Stimulated activated naive CD8-positive, alpha-beta T cell treated with anti-CD3 and anti-CD28 coated beads, Interleukin-15, amount 100 ng/mL, for 72 hours (primary cell): Measurements from ENCODE around the gene RHOJ.
A peak's percentile ranks its signal among the peaks of the same experiment; 100 is the strongest.

ENCODE experiments used
- ATAC-seq: fragments of 150-1000 bp; cut with Tn5 transposase; 2 replicates; pipeline ENCODE4 v1.10.0; 2021; ENCODE audit warnings: mild to moderate bottlenecking, moderate library complexity
- DNase-seq, 2 donors: peaks; one replicate each; pipeline ENCODE4 v3.0.0; 2021 to 2022
- H3K27ac Mint-ChIP-seq, 2 donors: one replicate each; pipeline ENCODE4 v1.8.0; 2022; ENCODE audit warnings: mild to moderate bottlenecking in 2 of 2, mixed read lengths in 2 of 2, moderate library complexity in 2 of 2
- H3K27me3 Mint-ChIP-seq: one replicate; pipeline ENCODE4 v1.8.0; 2022; ENCODE audit warnings: mixed read lengths
- H3K4me1 Mint-ChIP-seq: one replicate; pipeline ENCODE4 v1.8.0; 2022; ENCODE audit warnings: mild to moderate bottlenecking, mixed read lengths
- H3K4me3 Mint-ChIP-seq, 2 donors: one replicate each; pipeline ENCODE4 v1.8.0; 2022; ENCODE audit warnings: mild to moderate bottlenecking in 2 of 2, mixed read lengths in 2 of 2, moderate library complexity in 1 of 2
- H3K9me3 Mint-ChIP-seq, 2 donors: one replicate each; pipeline ENCODE4 v1.8.0; 2022; ENCODE audit warnings: mixed read lengths in 2 of 2

The RHOJ gene

GRCh38 chr14:63228217-63228616 lies 24.0 kb downstream of the RHOJ start:
- no peak overlapping the region for H3K4me3 Mint-ChIP-seq
- DNase-seq (no peak), ATAC-seq (no peak)
- no peaks in the 10 kb centered on the region for H3K4me1 Mint-ChIP-seq
- peaks cover 0 to 3% of the 10 kb centered on the region in 2 donors for H3K9me3 Mint-ChIP-seq
- no peaks in the 10 kb centered on the region for H3K27me3 Mint-ChIP-seq
- H3K27ac Mint-ChIP-seq = no peak overlapping the region

DNA sequence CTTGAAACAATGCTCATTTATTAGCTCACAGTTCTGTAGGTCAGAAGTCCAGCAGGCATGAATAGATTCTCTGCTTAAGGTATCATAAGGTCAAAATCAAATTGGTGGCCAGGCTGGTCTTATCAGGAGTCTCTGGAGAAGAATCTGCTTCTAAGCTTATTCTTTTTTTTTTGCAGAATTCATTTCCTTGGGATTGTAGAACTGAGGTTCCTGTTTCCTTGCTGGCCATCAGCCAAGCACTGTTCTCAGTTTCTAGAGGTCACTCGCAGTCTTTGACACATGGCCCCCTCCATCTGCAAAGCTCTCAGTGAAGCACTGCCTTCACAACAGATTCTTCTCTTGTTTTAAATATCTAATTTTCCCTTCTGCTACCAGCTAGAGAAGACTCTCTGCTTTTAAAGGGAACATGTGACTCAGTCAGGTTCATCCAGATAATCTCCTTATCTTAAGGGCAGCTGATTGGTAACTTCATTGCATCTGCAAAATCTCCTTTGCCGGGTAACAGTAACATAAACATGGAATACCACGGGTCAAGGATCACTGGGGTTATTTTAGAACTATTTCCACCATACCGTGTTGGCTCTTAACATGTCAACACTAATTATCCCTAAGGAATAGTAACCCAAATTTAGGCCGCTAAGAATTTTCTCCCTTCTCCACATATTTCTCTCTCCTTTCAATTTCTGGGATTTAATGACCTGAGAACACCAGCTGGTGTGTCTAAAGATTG lies 25.3 kb downstream of the RHOJ start:
- Mint-ChIP-seq H3K4me1 (no peaks in the 10 kb centered on the region), H3K27me3 (peaks cover 10% of the 10 kb centered on the region), H3K9me3 (no peaks in the 10 kb centered on the region), H3K27ac (no peak overlapping the region), H3K4me3 (no peak overlapping the region)
- DNase-seq (no peak), ATAC-seq (no peak)

- DNase-seq (no peak), ATAC-seq (no peak)
- Mint-ChIP-seq H3K27ac (no peak overlapping the region), H3K27me3 (peaks cover 10% of the 10 kb centered on the region), H3K9me3 (no peaks in the 10 kb centered on the region), H3K4me1 (no peaks in the 10 kb centered on the region), H3K4me3 (no peak overlapping the region)
Measured at GRCh38 chr14:63231766-63232165, 27.5 kb downstream of the RHOJ start.

DNA sequence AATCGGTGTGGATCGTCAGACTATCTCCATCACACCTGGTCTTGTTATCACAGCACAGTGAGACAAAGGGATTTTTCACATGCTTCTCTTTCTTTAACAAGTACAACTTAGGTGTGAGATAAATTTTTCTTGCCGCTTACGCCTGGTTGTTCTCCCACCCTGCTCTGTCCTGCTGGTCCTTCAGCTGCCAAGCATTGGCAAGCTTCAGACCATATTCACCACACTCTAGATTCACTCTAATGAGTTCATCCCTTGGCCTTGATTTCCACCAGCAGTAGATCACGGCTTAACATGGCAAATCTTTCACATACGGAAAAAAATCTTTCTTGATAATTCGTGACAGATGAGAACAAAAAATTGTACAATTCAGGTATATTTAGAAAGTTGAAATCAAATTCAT lies 33.5 kb downstream of the RHOJ start:
- H3K4me3 Mint-ChIP-seq = no peak overlapping the region
- no peak for ATAC-seq
- no peak overlapping the region for H3K27ac Mint-ChIP-seq
- peaks cover 10% of the 10 kb centered on the region for H3K27me3 Mint-ChIP-seq
- no peaks in the 10 kb centered on the region for H3K9me3 Mint-ChIP-seq
- no peaks in the 10 kb centered on the region for H3K4me1 Mint-ChIP-seq
- DNase-seq = no peak

- DNase-seq (no peak), ATAC-seq (no peak)
- no peak overlapping the region for H3K27ac Mint-ChIP-seq
- H3K9me3 Mint-ChIP-seq = no peaks in the 10 kb centered on the region
- H3K4me3 Mint-ChIP-seq = no peak overlapping the region
- H3K4me1 Mint-ChIP-seq = no peaks in the 10 kb centered on the region
- H3K27me3 Mint-ChIP-seq = peaks cover 7% of the 10 kb centered on the region
Measured at GRCh38 chr14:63240221-63240620, 36.0 kb downstream of the RHOJ start.

GRCh38 chr14:63241096-63241495 lies 36.9 kb downstream of the RHOJ start:
- Mint-ChIP-seq H3K27me3 (peaks cover 11% of the 10 kb centered on the region), H3K27ac (no peak overlapping the region), H3K4me3 (no peak overlapping the region), H3K4me1 (no peaks in the 10 kb centered on the region), H3K9me3 (no peaks in the 10 kb centered on the region)
- DNase-seq (no peak), ATAC-seq (no peak)

- ATAC-seq (no peak), DNase-seq (no peak)
- Mint-ChIP-seq H3K4me1 (no peaks in the 10 kb centered on the region), H3K27ac (no peak overlapping the region), H3K9me3 (no peaks in the 10 kb centered on the region), H3K27me3 (peaks cover 14% of the 10 kb centered on the region), H3K4me3 (no peak overlapping the region)
Measured at GRCh38 chr14:63243646-63244045, 39.4 kb downstream of the RHOJ start.

DNA sequence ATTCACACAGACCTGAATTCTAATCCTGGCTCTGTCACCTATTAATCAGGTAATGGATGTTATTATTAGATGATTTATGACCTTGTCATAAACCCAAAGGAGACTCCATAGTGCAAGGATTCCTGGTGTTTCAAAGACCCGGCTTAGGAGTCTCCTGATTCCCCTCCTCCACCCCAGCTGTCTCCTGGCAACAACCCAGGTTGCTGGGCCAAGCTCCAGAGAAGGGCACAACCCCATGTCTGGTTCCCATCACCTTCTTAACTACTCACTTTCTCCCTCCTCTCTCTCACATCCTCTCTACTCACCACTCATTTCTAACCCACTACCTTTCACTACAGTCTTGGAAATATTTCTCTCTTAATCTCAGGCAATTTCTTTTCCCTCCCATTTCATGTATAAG lies 41.6 kb downstream of the RHOJ start:
- H3K27me3 Mint-ChIP-seq = peaks cover 26% of the 10 kb centered on the region

DNA sequence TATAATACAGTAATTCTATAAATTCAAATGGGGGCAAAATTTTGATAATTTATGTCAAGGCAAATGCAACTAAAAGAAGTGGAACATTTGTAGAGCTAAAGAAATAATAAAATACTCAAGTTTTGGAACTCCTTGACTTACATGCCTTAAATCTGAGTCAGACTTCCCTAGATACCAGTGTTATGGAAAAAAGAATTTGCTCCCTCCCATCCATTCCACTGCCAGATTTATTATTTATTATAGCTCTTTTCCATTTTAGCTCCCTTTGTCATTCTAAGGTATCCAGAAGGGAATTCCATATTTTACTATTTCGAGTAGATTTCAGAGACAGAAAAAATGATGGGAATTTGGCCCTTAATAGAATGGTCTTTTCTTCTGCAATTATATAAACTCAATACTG lies 44.0 kb downstream of the RHOJ start:
- peaks cover 26% of the 10 kb centered on the region for H3K27me3 Mint-ChIP-seq
- DNase-seq (no peak), ATAC-seq (no peak)
- H3K27ac Mint-ChIP-seq = no peak overlapping the region
- no peak overlapping the region for H3K4me3 Mint-ChIP-seq
- peaks cover 0 to 6% of the 10 kb centered on the region in 2 donors for H3K9me3 Mint-ChIP-seq
- no peaks in the 10 kb centered on the region for H3K4me1 Mint-ChIP-seq

More for the DNA sequence above, 41.6 kb downstream of the RHOJ start:
- H3K4me1 Mint-ChIP-seq = no peaks in the 10 kb centered on the region
- H3K4me3 Mint-ChIP-seq = no peak overlapping the region
- H3K9me3 Mint-ChIP-seq = peaks cover 0 to 6% of the 10 kb centered on the region in 2 donors
- ATAC-seq = no peak
- no peak for DNase-seq
- peak overlapping the region in 1 of 2 donors; percentile 67 for H3K27ac Mint-ChIP-seq

- no peak overlapping the region for H3K4me3 Mint-ChIP-seq
- H3K4me1 Mint-ChIP-seq = no peaks in the 10 kb centered on the region
- H3K9me3 Mint-ChIP-seq = peaks cover 0 to 6% of the 10 kb centered on the region in 2 donors
- no peak overlapping the region for H3K27ac Mint-ChIP-seq
- H3K27me3 Mint-ChIP-seq = peaks cover 20% of the 10 kb centered on the region
- DNase-seq (no peak), ATAC-seq (no peak)
Measured at GRCh38 chr14:63249092-63249491, 44.8 kb downstream of the RHOJ start.

DNA sequence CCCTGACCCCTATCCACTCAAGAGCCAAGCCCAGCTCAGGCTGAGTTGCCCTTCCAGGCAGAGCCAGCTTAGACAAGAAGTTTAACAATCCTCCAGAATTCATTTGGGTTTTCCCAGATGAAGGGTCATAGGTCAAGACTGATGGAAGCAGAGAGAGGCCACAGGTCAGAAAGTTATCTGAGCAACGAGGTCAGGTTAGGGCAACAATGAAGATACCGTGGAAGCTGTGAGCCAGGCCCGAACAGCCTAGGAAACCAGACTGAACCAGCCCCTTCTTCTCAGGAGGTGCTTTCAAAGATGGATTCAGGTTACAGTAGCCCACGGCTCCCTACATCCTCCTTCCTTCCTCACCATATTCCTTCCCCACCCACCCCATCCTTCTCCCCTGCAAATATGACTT lies 53.1 kb downstream of the RHOJ start:
- no peaks in the 10 kb centered on the region for H3K4me1 Mint-ChIP-seq
- no peak for ATAC-seq
- DNase-seq = no peak
- H3K9me3 Mint-ChIP-seq = peaks cover 0 to 5% of the 10 kb centered on the region in 2 donors
- H3K27me3 Mint-ChIP-seq = peaks cover 27% of the 10 kb centered on the region
- no peak overlapping the region for H3K4me3 Mint-ChIP-seq
- no peak overlapping the region for H3K27ac Mint-ChIP-seq

GRCh38 chr14:63262446-63262845 lies 58.2 kb downstream of the RHOJ start:
- Mint-ChIP-seq H3K4me3 (no peak overlapping the region), H3K4me1 (no peaks in the 10 kb centered on the region), H3K27me3 (peaks cover 29% of the 10 kb centered on the region), H3K27ac (no peak overlapping the region), H3K9me3 (peaks cover 0 to 5% of the 10 kb centered on the region in 2 donors)
- ATAC-seq (no peak), DNase-seq (no peak)

GRCh38 chr14:63266106-63266505 lies 61.9 kb downstream of the RHOJ start:
- Mint-ChIP-seq H3K27ac (no peak overlapping the region), H3K27me3 (peaks cover 36% of the 10 kb centered on the region), H3K4me1 (no peaks in the 10 kb centered on the region), H3K9me3 (peaks cover 0 to 5% of the 10 kb centered on the region in 2 donors), H3K4me3 (no peak overlapping the region)
- no peak for ATAC-seq
- no peak for DNase-seq

DNA sequence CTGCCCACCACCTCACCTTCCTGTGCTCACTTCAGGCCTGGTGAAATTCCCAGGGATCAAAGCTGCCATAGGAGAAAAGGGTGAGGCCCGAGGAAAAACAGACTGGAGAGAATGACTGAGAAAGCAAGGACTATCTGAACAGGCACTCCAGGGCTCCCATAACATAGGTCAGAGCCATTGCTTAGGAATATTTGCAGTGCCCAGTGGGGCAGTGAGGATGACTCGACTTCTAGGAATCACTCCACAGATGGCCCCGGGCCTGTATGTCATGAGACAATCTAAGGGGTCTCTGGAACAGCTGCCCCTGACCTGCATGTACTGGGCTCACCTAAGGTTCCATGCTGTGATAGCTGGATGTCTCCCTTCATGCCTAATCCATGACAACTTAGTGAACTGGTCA lies 62.9 kb downstream of the RHOJ start:
- ATAC-seq (no peak), DNase-seq (no peak)
- H3K4me3 Mint-ChIP-seq = no peak overlapping the region
- H3K9me3 Mint-ChIP-seq = peaks cover 0 to under 1% of the 10 kb centered on the region in 2 donors
- H3K4me1 Mint-ChIP-seq = no peaks in the 10 kb centered on the region
- H3K27me3 Mint-ChIP-seq = peaks cover 28% of the 10 kb centered on the region
- H3K27ac Mint-ChIP-seq = no peak overlapping the region

GRCh38 chr14:63268771-63269170 lies 64.5 kb downstream of the RHOJ start:
- no peak for DNase-seq
- Mint-ChIP-seq H3K4me3 (no peak overlapping the region), H3K4me1 (no peaks in the 10 kb centered on the region), H3K27me3 (peaks cover 25% of the 10 kb centered on the region), H3K9me3 (no peaks in the 10 kb centered on the region), H3K27ac (no peak overlapping the region)
- no peak for ATAC-seq

DNA sequence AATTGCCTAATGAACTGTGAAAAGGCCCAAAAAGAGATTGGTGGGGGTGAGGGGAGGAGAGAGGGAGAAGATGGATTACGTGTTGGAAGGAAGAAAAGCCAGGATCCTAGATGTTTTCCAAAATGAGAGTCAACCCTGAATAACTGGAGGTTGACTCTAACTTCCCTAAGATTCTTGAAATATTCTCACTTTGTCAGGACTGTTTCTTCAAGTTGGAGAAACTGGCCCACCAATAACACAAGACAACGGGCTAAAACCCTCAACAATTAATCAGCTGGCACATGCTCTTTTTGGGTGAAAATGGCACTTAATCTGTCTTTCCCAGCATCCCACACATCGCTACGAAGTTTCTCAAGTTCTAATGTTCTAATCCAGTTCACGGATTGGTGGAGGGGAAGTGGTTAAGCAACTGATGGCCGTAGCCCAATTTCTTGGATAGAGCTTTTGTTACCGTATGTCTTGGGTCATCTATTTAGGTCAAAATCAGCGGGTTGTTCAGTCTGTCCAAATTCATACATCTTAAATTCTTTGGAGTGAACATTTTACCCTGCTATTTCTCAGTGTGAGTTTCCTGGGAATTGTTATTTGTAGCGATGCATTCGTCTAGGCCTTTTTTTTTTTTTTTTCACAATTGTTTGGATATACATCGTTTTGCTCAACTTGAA lies 65.5 kb downstream of the RHOJ start:
- DNase-seq (no peak), ATAC-seq (no peak)
- H3K27me3 Mint-ChIP-seq = peaks cover 25% of the 10 kb centered on the region
- no peaks in the 10 kb centered on the region for H3K9me3 Mint-ChIP-seq
- no peak overlapping the region for H3K27ac Mint-ChIP-seq
- H3K4me1 Mint-ChIP-seq = no peaks in the 10 kb centered on the region
- H3K4me3 Mint-ChIP-seq = no peak overlapping the region
